NCI-H2196 (cell line): ENCODE results near the gene ARGFX.
"Not testable (repeated sequence)": the region's sequence is repeated elsewhere in the genome, so short reads cannot be mapped to it uniquely, and the experiment has no call there.

ENCODE experiments used
- DNase-seq: peaks from one replicate; lab custom pipeline; 2025; ENCODE audit not compliant: unreplicated experiment; lab: John Stamatoyannopoulos, UW

ARGFX gene

DNA sequence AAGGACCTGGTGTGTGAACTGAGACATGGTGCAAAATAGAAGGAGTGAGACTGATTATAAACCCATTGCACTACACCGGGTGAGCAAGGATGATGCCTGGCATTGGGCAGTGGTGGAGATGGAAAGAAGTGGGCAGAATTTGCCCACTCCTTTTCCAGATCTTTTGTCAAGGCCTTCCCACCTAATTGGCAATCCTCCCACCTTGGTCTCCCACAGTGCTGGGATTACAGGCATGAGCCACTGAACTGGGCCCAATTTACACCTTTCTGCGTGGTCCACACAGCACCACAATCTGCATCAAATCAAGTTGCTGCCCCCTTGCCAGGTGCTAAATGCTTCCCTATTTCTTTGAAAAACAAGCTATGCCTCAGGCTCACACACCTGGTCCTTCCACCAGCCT lies 30.8 kb downstream of the ARGFX start:
- DNase-seq: no peak

DNA sequence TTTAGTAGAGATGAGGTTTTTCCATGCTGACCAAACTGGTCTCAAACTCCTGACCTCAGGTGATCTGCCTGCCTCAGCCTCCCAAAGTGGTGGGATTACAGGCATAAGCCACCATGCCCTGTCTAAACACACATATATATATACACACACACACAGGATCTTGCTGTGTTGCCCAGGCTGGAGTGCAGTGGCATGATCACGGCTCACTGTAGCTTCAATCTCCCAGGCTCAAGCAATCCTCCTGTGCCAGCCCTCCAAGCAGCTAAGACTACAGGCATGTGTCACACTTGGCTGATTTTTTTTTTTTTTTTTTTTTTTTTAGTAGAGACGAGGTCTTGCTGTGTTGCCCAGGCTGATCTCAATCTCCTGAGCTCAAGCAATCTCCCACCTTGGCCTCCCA lies 32.2 kb downstream of the ARGFX start:
- not testable (repeated sequence) for DNase-seq

DNA sequence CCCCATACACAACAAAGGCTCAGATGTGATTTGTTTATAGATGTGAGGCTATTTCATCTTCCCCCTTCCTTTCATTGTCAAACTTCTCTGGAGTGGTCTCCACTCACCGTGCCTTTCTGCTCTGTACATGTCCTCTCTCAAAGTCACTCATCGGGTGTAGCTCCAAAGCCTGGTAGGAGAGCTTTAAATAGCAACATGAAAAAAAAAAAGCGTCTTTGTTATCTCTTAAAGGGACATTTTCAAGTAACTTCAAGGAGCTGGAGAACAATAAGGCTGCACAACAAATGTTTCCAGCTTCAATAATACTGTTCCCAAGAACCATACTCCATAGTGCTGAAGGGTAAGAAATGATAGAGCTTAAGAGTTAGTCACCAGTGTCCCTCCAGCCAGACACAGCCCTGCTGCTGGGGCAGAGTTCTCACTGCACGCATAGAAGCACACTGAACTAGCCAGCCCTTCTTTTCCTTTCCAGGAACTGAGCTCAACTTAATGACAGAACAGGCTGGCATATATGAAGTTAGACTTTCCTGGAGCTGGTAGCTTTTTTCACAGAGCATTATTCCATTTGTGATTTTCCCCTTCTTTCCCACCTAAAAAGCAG lies 33.6 kb downstream of the ARGFX start:
- no peak for DNase-seq

GRCh38 chr3:121604759-121605158 lies 37.0 kb downstream of the ARGFX start:
- DNase-seq: no peak

DNA sequence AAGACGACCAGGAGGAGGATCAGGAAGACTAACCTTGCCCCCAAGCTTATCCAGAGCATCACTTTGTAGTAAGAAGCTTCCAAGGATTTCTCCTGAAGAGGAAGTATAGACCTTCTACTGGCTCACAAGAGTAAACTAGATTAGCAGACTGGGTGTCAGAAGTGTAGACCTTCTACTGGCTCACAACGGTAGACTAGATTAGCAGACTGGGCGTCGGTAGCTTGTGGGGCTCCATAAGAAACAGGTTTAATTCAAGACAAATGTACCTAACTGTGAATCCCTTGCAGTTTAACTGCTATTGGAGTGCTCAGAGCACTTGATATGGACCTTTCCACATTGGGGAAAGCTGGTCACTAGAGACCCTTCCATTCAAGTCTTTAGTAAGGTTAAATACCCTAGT lies 38.4 kb downstream of the ARGFX start:
- DNase-seq: no peak
